ENCODE measurements around the gene VASP.

GRCh38 chr19:45560038-45560437 is 52.8 kb downstream of the VASP start:
- TF ChIP-seq CTCF (IDR thresholded peaks at IDR 0.05) (no peak), POLR2A (IDR thresholded peaks at IDR 0.05) (no peak)
